NOMO-1 (cell line): ENCODE measurements around the gene DPYD.
A peak's percentile ranks its signal among the peaks of the same experiment; 100 is the strongest.

Experiments
- DNase-seq, 2 experiments: peaks; one replicate each; lab custom pipeline; 2025; ENCODE audit not compliant: unreplicated experiment in 2 of 2; lab: John Stamatoyannopoulos, UW

DPYD gene

DNA sequence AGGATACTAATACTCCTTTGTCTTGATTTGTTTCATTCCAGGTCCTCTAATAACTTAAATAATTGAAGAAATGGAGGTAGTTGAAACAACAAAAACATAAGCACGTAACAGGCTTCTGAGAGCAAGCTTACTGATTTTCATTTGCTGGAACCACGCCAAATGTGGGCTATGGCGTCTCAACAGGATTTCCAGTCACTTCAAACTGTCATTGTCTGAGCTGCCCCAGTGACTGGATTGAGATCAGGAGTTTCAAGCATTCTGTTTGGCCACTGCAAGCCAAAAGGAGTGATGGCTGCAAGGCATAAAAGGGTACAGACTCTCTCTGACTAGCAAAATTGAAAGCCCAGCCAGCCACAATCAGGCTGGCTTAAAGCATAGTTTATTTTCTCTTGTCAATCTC lies 289.9 kb downstream of the DPYD start:
- DNase-seq, result no peak

- DNase-seq, result no peak
Observed at GRCh38 chr1:97630281-97630680, 290.6 kb downstream of the DPYD start.

- DNase-seq, result no peak
Observed at GRCh38 chr1:97623220-97623619, 297.6 kb downstream of the DPYD start.

GRCh38 chr1:97621955-97622354 lies 298.9 kb downstream of the DPYD start:
- DNase-seq, result no peak

DNA sequence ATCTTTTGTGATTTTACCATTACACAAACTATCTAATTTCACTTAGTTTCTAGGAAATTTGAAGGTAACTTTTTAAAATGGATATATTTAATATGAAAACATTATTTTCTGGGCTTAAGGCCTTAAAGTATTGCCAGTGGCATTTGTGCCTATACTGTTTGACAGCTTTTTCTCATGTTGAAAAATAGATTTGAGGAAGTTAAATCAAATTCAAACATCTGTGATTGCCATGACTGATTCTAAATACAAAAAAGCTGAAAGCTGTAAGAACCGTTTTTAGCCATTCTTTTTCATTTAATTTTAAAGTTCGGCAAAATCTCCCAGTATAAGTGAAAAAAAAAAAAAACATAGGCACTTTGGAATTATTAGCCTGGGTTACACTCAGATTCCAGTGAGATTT lies 301.1 kb downstream of the DPYD start:
- DNase-seq, result no peak

DNA sequence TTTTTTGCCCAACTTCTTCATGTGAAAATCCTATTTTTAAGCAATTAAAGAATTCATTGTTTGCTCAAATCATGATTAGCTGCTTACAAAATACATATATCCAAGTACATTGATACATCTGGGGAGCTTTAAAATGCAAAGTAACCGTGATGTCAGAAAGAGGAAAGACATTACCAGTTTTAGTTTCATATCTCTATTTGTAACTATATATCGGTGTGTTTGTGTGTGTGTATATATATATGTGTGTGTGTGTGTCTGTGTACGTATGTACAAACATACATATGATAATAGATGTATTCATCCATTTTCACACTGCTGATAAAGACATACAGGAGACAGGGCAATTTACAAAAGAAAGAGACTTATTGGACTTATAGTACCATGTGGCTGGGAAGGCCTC lies 310.1 kb downstream of the DPYD start:
- peak in 1 of 2 experiments; percentile 38 for DNase-seq

- no peak for DNase-seq
Observed at GRCh38 chr1:97610102-97610501, 310.7 kb downstream of the DPYD start.

DNA sequence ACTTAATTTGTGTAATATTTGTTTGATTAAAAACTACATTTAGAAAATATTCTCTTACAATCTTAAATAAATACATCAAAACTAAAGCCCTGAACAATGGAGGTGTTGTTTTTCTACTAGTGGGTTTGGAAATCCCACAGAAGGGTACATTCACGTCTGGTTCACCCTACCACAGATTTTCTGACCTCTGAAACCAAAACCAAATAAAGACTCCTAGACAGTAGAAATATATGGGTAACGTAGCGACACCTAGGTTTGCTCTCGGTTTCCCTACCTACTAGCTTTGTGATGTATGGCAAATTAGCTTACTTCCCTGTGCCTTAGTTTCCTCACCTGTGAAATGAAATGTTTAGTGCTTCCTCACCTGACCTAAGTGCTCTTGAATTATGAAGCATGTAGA lies 312.6 kb downstream of the DPYD start:
- no peak for DNase-seq

DNA sequence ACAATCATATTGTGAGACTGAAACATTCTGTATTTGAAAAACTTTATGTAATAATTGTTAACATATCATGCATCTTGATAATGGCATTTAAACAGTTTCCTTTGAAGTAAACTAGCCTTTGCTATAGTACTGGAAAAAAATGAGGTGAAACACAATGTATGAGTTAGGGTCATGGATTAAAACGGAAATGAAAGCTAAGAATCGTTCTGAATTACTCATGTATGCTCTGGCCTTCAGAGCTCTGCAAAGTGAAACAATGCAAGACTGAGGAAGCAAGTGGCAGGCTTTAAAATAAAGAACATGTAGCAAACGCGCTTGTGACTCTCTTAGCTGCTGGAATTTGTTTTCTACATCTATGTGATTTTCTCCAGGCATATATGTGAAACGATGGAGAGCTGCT lies 317.1 kb downstream of the DPYD start:
- peak in 1 of 2 experiments; percentile 26 for DNase-seq

- DNase-seq, result no peak
Observed at GRCh38 chr1:97603218-97603617, 317.6 kb downstream of the DPYD start.

DNA sequence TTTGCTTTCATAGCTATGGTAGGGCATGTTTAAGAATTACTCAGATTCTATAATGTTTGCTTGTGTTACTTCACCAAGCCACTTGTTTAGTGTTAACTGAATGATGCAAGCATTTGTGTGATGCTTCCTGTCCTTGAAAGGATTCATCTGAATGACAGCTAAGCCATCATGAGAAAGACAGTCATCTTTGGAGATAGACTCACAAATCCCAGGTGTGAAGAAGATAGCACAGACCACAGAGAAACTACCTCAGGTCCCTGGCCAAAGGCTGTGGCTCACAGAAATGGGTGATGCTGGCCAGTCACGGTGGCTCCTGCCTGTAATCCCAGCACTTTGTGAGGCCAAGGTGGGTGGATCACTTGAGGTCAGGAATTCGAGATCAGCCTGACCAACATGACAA lies 321.4 kb downstream of the DPYD start:
- no peak for DNase-seq

DNA sequence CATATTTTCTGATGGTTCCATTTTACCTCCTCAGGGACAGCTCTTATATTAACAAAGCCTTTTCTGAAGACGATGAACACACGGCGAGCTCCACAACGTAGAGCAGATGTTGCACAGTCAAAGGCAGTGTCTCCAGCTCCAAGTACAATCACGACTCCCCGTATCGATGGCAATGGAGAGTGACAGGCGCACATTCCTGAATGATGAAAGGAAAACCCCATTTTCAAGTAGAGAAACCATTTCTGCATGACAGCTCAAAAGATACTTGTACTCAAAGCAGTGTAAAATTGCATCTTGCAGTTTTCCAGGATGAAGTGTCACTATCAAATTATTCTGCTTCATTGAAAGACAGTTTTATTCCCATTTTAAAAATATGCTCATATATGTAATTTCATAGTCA lies 327.6 kb downstream of the DPYD start:
- DNase-seq, result no peak

DNA sequence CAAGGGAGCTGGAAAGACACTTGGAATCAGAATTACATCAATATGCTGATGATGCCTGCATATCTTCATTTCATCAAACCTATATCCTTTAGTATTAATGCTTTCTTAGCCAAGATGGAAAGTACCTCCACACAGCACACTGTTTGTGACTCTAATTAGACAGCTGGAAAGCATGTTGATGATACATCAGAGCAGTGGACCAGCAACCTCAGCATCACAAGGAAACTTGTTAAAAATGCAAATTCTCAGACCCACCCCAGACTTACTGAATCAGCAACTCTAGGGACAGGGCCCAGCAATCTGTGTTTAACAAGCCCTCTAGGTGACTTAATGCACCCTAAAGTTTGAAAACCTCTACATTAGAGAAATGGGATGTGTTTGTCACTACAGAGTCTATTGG lies 332.1 kb downstream of the DPYD start:
- no peak for DNase-seq

DNA sequence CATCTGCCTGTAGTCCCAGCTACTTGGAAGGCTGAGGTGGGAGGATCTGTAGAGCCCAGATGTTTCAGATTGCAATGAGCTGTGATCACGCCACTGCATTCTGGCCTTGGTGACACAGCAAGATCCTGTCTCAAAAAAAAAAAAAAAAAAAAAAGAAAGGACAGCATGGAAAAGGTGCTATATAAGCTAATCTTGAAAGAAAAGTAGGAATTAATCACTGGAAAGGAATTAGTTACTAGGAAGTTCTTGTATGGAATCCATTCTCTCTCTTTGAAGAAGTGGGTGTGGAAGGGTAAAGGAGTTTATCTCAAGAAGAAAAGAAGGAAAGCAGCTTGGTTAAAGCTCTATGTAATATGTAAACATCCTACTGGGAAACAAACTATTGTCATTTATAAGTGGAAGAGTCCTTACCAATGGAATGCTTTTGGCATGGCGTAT lies 339.2 kb downstream of the DPYD start:
- DNase-seq, result no peak

- DNase-seq, result no peak
Observed at GRCh38 chr1:97577613-97578012, 343.2 kb downstream of the DPYD start.

DNA sequence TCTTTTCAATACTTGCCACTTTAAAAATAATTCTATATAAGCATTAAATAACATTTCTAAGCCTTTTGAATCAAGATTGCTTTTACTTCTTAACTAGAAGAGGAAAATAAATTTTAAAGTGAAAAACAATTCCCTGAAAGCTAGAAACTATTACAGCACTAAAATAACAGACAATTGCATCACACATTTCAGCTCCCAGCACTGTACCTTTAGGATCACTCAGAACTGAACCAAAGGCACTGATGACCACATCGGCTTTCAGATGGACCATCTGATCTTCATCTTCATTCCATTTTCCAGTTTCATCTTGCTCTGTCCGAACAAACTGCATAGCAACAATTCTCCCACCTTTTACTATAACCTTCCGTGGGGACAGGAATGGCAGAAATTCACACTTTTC lies 347.3 kb downstream of the DPYD start:
- no peak for DNase-seq

GRCh38 chr1:97572561-97572960 lies 348.3 kb downstream of the DPYD start:
- DNase-seq, result no peak

- DNase-seq, result no peak
Observed at GRCh38 chr1:97571760-97572159, 349.1 kb downstream of the DPYD start.

DNA sequence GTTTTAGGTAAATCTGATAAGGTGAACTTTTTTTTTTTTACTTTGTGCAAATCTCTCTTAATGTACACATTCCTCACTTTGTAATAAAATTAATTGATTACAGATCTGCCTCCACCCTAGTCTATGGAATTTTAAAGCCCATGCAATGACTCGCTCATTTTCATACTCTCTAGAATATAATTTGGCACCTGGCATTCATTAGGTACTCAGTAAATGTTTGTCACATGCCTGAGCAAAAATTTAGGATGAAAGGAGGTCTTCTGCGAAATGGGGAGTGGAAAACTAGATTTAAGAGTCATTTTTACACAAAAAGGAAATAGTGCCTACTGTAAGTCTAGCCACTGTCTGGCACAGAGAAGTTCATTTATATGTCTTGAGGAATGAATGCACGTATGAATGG lies 350.1 kb downstream of the DPYD start:
- no peak for DNase-seq

GRCh38 chr1:97567000-97567749 lies 353.7 kb downstream of the DPYD start:
- DNase-seq, result no peak

DNA sequence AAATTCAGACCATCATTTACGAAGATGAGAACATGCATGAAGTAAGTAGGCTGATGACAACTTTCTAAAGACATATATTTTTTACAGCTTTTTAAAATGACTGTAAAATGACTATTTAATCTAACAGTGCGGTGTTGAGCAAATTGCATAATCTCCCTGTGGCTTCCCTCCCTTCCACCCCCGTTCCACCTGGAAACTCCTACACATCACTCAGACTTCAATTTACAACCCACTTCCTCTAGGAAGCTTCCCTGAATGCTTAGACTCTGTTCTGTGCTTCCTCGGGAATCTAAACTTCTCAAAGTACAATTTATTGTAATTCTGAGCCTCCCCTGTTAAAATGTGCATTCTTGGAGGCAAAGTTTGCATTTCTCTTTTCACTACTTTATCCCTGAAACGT lies 354.9 kb downstream of the DPYD start:
- DNase-seq, result no peak

- DNase-seq, result no peak
Observed at GRCh38 chr1:97563926-97564325, 356.9 kb downstream of the DPYD start.

- no peak for DNase-seq
Observed at GRCh38 chr1:97562081-97562480, 358.8 kb downstream of the DPYD start.
